CMK (cell line): ENCODE data around the gene ELMO1.

Source experiments
- DNase-seq: peaks from one replicate; pipeline ENCODE4 v3.0.0-alpha.2; 2010; ENCODE audit warnings: low read depth

Gene ELMO1

DNA sequence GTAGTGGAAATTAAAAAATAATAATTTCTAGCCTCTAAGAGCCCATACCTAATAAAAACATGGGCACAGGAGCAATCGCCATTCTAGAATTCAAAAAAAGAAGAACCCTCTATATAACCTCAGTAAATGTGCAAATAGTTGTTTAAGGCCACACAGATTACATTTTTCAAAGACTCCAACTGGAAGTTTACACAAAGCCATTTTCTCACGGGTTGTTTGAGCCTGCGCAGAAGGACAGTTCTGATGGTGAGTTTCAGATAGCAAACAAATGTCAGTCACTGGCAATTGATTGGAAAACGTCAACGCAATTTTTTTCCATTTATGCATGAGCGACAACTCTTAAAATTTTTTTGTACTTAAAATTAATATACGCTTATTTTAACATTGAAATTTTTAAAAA lies 23.0 kb upstream of the ELMO1 start:
- no peak for DNase-seq

- DNase-seq = no peak
These were observed 18.3 kb upstream of the ELMO1 start for GRCh38 chr7:37467002-37467401.

- DNase-seq = no peak
These were observed 13.5 kb upstream of the ELMO1 start for GRCh38 chr7:37462138-37462537.

- DNase-seq = no peak
These were observed 6.4 kb upstream of the ELMO1 start for GRCh38 chr7:37455081-37455480.

DNA sequence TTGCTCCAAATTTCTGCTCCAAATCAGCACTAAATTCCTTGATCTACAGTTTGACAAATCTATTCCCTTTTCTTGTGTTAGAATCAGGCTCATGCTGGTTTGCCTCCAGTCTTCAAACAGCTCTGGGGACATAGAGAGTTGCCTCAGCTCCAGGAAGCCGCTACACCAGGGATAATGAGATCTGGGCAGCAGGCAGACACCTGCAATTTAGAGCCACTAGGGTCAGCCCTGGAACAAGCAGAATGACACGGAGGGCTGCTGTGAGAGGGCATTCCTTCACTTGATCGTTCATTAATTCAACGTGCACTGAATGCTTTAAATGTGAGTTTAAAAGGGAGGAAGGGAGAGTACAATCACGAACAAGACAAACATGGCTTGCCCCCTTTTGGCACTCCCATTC lies 3.7 kb upstream of the ELMO1 start:
- DNase-seq = no peak

DNA sequence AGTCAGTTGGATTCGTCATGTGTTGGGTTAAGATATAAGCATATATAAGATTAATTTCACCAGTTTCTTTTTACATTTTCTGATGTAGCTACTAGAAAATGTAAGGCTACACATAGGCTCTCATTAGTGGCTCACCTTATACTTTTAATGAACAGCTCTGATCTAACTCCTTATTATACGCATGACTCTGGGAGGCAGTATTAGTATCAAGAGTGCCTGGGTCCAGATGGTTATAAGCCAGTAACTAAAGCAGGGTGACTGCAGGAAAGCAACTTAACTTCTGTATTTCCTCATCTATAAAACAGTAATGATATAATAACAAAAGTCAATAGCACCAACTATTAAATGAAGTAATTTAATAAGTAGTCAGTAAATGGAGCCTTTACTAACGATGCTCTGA lies 1.4 kb upstream of the ELMO1 start:
- DNase-seq = no peak

GRCh38 chr7:37449621-37450020 lies 957 bp upstream of the ELMO1 start:
- no peak for DNase-seq

GRCh38 chr7:37448011-37448635 lies 541 bp downstream of the ELMO1 start:
- no peak for DNase-seq

DNA sequence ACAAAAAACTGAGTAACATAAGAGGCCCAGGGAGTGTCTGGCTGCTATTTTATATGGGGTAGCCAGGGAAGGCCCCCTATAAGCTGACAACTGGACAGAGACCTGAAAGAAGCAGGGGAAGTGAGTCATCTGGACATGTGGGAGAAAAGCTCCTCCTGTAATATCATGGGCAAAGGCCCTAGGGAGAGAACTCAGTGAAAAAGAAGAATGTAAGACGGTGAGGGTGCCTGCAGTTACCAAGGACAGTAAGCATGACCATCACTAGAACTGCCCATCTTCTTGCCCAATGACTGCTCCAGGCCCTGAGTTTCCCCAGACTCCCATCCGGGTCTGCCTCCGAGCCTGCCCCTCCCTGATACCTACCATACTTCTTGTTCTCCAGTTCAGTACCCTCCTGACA lies 2.3 kb downstream of the ELMO1 start:
- DNase-seq = no peak

DNA sequence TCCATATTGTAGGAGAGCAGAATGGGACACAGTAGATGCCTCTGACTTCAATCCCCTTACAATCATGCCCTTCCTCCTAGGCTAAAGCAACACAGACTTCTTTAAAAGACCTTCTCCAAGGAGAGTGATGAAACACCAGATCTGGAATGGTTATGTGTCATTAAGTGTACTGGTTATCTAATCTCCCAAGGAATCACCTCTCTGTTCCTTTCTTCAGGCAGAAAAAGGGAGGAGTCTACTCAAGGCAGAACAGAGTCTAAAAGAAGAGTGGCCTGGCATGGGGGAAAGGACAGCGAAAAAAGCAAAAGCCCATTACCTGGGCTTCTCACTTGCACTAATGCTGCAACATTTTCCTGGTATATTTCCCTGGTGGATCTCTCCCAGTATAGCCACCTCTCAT lies 2.9 kb downstream of the ELMO1 start:
- DNase-seq = no peak

- no peak for DNase-seq
These were observed 3.5 kb downstream of the ELMO1 start for GRCh38 chr7:37445064-37445723.

- DNase-seq = no peak
These were observed 5.0 kb downstream of the ELMO1 start for GRCh38 chr7:37443627-37444026.

GRCh38 chr7:37442268-37442667 lies 6.4 kb downstream of the ELMO1 start:
- DNase-seq = no peak

DNA sequence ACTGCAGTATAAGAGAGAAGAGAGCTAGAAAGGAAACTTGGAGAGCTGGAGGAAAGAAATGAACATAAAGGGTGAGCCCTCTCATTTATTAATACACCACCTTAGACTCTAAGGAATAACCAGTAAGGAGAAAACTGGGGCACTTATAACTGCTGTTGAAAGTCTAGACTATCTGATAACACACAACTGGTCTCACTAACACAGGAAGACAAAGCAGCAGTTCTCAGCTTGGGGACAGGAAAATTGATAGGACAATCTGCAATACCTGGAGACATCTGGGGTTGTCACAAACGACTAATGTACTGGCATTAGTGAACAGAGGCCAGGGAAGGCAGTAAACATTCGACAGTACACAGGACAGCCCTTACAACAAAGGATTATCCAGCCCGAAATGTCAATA lies 6.8 kb downstream of the ELMO1 start:
- DNase-seq = no peak

GRCh38 chr7:37441386-37441760 lies 7.3 kb downstream of the ELMO1 start:
- DNase-seq = no peak

DNA sequence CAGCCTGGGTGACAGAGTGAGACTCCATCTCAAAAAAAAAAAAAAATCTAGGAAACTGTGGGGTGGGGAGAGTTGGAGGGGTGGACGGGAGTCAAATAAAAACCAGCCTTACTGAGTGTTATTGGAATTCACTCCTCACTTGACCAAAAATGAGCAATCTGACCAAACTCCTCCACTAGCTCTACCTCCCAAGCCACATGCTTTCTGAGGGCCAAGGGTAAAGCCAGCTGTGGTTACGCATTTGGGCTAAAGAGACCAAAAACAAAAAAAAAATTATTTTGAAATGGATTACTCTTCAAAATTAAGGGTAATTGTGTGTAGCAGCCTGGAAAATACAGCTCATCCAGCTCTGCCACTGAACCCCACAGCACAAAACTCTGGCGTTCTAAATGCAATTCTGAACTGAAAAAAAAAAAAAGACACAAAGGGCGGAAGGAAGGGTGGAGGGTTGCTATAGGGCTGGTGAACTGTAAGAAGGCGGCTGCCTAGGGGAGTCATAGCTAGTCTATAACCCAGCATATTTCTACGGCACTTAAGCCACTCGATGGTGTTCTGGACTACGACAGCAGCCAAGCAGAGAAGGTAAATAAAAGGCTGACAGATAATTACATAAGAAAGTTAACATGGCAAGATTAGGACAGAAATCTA lies 7.8 kb downstream of the ELMO1 start:
- no peak for DNase-seq

DNA sequence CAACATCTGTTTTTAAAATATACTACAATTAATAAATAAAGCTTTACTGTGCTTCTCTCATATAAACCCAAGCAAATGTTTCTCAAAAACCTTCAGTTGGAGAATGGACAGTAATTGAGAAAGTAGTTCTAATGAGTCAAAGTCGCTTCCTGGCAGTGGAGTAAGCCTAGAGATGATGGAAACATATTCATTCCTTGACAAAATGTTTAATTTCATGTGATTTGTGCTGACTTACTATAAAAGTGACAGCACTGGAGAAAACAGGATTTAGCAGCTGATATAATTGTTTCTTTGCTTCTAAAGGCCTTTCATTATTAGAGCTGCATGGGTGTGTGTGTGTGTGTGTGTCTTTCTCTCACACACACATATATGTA lies 9.0 kb downstream of the ELMO1 start:
- no peak for DNase-seq

DNA sequence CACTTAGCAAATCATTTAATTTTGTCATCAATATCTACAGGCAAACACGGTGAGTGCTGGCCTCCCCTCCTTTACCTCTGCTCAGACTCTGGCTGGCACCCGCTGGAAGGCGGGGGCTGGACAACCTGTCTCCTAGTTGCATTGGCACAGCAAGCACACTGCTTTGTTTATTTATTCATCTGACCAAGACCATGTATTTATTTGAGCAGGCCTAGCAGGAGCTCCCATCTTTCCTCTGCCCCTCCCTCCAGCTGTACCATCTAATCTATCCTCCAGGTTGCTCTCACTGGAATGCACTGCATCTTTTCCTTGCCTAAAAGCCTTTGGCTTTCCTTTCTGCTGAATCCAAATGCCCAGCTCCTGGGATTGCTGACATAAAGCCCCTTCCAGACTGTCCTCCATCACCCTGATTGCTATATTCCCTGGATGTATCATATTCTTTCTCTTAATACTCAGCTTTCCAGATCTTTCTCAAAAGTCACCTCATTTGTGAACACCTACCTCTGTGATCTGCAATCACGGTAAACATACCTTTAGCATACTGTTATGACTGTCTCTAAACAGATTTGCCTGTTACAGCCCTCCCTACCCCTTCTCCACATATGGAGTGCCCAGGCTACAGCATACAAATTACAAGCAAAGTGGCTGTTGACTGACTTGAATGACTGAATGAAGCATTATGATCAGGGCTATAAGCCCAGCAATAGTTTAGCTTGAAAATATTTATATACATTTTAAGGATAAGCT lies 9.6 kb downstream of the ELMO1 start:
- DNase-seq = no peak

DNA sequence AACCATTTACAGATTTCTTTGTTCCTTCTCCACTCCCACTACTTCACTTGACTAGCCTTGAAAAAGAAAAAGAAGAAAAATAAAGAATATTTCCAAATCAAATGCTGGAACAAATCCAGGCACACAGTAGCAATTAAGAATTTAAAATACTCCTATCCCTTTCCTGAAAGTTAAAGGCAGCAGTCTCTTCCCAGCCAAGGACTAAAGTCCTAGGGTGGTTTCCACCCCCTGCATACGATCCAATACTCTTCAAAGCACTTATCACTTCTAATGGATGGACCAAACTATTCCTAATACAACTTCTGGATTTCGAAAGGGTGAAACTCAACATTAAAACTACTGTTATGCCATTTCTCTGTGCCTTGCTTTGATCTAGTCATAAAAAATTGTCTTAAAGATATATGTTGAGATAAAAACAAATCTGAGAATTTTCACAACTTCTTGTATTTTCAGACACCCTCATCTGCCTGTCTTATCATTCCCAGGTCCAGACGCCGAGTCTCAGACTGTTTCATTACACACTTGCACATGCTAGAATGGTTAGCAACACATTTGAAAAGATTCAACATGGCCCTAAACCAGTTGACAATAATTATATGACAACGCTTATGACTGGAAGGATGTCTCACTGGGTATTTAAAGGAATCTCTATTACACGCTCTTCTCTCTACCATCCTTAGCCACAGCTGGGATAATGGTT lies 13.4 kb downstream of the ELMO1 start:
- DNase-seq = no peak

DNA sequence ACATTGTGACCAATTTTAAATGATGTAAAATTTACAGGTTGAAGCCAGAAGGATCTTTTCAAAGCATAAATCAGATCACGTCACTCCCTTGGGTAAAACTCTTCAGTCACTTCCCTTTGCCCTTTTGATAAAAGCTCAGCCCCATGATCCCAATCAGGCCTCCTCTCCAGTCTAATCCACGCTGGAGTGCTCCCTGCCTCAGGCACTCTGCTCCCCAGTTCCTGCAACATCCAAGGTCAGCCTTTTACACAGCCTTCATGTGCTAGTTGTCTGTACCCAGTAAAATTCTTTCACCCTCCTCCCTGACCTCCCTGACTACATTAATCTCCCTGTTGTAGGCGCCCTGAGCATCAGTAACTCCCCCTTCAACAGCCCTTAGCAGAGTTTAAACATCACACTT lies 14.1 kb downstream of the ELMO1 start:
- no peak for DNase-seq

DNA sequence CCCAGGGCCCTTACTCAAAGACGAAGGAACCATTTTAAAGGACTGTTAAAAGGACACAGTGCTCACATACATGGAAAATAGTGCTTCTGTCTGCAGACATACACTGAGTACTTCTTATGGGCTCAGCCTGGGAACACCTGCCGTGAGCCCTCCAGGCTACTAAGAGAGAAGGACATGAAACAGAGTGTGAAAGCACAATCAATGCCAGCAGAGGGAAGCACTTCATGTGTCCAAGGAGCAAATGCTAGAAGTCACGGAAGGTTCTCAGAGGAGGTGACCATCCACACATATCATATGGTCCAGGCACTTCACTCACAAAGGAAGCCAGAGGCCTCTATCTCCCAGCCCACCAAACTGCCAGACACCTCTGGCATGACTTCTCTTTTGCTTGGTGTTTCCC lies 15.5 kb downstream of the ELMO1 start:
- DNase-seq = no peak

- DNase-seq = no peak
These were observed 16.3 kb downstream of the ELMO1 start for GRCh38 chr7:37432281-37432920.
